ENCODE results near the gene PYCR2. TPM values are rescaled to one million over a fixed set of nuclear protein-coding genes. Genes with fewer than 3 reads are reported as not detected.

Gene PYCR2
- total RNA-seq, 1 experiment from 2014 or later: 104 TPM

GRCh38 chr1:225888898-225889601 lies 35.0 kb downstream of the PYCR2 start, which contains the start of gene LEFTY1:
Gene LEFTY1 (minus strand): TSS chr1:225889146. CDS start chr1:225889066, 80 bp downstream.
- no peaks in the 10 kb centered on the region for H3K27me3 ChIP-seq (ENCODE audit: insufficient read depth, low read length)

More at GRCh38 chr1:225888898-225889601, 35.0 kb downstream of the PYCR2 start, which contains the start of gene LEFTY1:
- peak within 1 kb of the TSS; percentile 27 for H3K18ac ChIP-seq (ENCODE audit: insufficient read length, low read depth, low read length)
- H3K23me2 ChIP-seq (ENCODE audit: insufficient read length, low read depth, low read length, poor library complexity, severe bottlenecking): no peaks in the 10 kb centered on the region
- peak within 1 kb of the TSS; percentile 36 for H3K4me2 ChIP-seq (ENCODE audit: insufficient read depth, insufficient read length, low read length)
- H2BK5ac ChIP-seq (ENCODE audit: insufficient read length, low read length): no peak within 1 kb of the TSS
- H2BK20ac ChIP-seq (ENCODE audit: low read depth, low read length, poor library complexity, severe bottlenecking): no peak within 1 kb of the TSS
- H3K9ac ChIP-seq (ENCODE audit: extremely low read depth, insufficient read length, low read length): peak within 1 kb of the TSS; percentile 86
- Mint-ChIP-seq H3K4me3 (peak within 1 kb of the TSS; percentile 70 to 75), H3K36me3 (ENCODE audit: insufficient read depth in 1 of 3, low read depth in 3 of 3) (peaks cover 0 to 13% (median 0%) of the 10 kb centered on the region in 3 experiments; a peak in 5 of 7 replicates), H3K4me1 (peaks cover 39 to 40% of the 10 kb centered on the region in 2 experiments), H3K27ac (peak within 1 kb of the TSS; percentile 44 to 96 (median 64); a peak in 4 of 7 replicates), H3K9me3 (no peaks in the 10 kb centered on the region; a peak in 1 of 5 replicates), H3K27me3 (ENCODE audit: low read depth) (peaks cover 2% of the 10 kb centered on the region; the same call in 1 of the 2 replicates)
- no peaks in the 10 kb centered on the region for H3K9me3 ChIP-seq (ENCODE audit: control insufficient read depth, low read depth, low read length)
- H3K79me2 ChIP-seq (ENCODE audit: insufficient read depth, low read length): peaks cover 2% of the 10 kb centered on the region; the same call in 1 of the 2 replicates
- no peak within 1 kb of the TSS for H4K91ac ChIP-seq (ENCODE audit: insufficient read length, low read depth, low read length)
- H4K8ac ChIP-seq (replicated peaks; ENCODE audit: insufficient read length, low read depth, low read length): peak within 1 kb of the TSS; percentile 21
- H3K79me1 ChIP-seq (ENCODE audit: insufficient read depth, low read depth, low read length, poor library complexity, severe bottlenecking): no peaks in the 10 kb centered on the region
- H3K27ac ChIP-seq (ENCODE audit: insufficient read length, low read depth, low read length): no peak within 1 kb of the TSS
- no peak within 1 kb of the TSS for H3K23ac ChIP-seq (ENCODE audit: insufficient read length, low read depth, low read length)
- no peak within 1 kb of the TSS for H2AK5ac ChIP-seq (ENCODE audit: insufficient read length, low read length)
- H3T11ph ChIP-seq (ENCODE audit: low read length): peak within 1 kb of the TSS; percentile 77
- no peak within 1 kb of the TSS for H2AFZ ChIP-seq (ENCODE audit: low read length)
- no CpG with 5 or more reads among the region's 11 CpGs for WGBS (ENCODE audit: extremely low coverage, insufficient read length, low lambda C conversion rate)
- no peak within 1 kb of the TSS for H2BK12ac ChIP-seq (ENCODE audit: insufficient read length, low read depth, low read length)
- no peak within 1 kb of the TSS for H3K14ac ChIP-seq (ENCODE audit: insufficient read depth, low read length)
- H4K5ac ChIP-seq (ENCODE audit: insufficient read length, low read depth, low read length): no peak within 1 kb of the TSS
- H3K4me1 ChIP-seq (ENCODE audit: insufficient read depth, low read length): peaks cover 3% of the 10 kb centered on the region; the same call in 1 of the 2 replicates
- TF ChIP-seq, protein P1, sequence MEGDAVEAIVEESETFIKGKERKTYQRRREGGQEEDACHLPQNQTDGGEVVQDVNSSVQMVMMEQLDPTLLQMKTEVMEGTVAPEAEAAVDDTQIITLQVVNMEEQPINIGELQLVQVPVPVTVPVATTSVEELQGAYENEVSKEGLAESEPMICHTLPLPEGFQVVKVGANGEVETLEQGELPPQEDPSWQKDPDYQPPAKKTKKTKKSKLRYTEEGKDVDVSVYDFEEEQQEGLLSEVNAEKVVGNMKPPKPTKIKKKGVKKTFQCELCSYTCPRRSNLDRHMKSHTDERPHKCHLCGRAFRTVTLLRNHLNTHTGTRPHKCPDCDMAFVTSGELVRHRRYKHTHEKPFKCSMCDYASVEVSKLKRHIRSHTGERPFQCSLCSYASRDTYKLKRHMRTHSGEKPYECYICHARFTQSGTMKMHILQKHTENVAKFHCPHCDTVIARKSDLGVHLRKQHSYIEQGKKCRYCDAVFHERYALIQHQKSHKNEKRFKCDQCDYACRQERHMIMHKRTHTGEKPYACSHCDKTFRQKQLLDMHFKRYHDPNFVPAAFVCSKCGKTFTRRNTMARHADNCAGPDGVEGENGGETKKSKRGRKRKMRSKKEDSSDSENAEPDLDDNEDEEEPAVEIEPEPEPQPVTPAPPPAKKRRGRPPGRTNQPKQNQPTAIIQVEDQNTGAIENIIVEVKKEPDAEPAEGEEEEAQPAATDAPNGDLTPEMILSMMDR (conservative IDR thresholded peaks at IDR 0.05): no peak
- no peak within 1 kb of the TSS for H2BK120ac ChIP-seq (ENCODE audit: low read depth, low read length, poor library complexity, severe bottlenecking)
- peak; percentile 84 for DNase-seq
- no peak within 1 kb of the TSS for H2BK15ac ChIP-seq (ENCODE audit: low read depth, low read length)
- H4K20me1 ChIP-seq (ENCODE audit: control insufficient read depth, insufficient read depth, insufficient read length): no peaks in the 10 kb centered on the region
- no peak within 1 kb of the TSS for H3K56ac ChIP-seq (ENCODE audit: insufficient read length, low read depth, low read length)
- H3K4ac ChIP-seq (ENCODE audit: low read depth, low read length): no peak within 1 kb of the TSS
